B cell (primary cell): ENCODE data around the gene KRT23. TPM values are rescaled to one million over a fixed set of nuclear protein-coding genes. Genes with fewer than 3 reads are reported as not detected.

ENCODE experiments used
- ATAC-seq: fragments of 200-7000 bp; cut with Tn5 transposase; one replicate; pipeline ENCODE4 v1.10.0; 2021; ENCODE audit warnings: low read depth, mild to moderate bottlenecking, moderate number of reproducible peaks, moderate library complexity
- CTCF ChIA-PET: fragments of 350-600 bp; sonication (Branson Sonifier 250); formaldehyde crosslinking; loops from one replicate; lab custom pipeline; 2021; ENCODE audit warnings: antibody characterized with exemption, inconsistent platforms; lab: Charles Lee
- POLR2A ChIA-PET: fragments of 350-600 bp; sonication (Branson Sonifier 250); formaldehyde crosslinking; loops from one replicate; lab custom pipeline; 2021; ENCODE audit warnings: antibody characterized with exemption; lab: Charles Lee
- DNase-seq: peaks from one replicate; pipeline ENCODE4 v3.0.0; 2013
- H2AFZ ChIP-seq: 2 replicates; pipeline ENCODE4 v1.6.1; 2012; ENCODE audit warnings: mild to moderate bottlenecking, low read depth, low read length; ENCODE audit not compliant: insufficient read depth, poor library complexity, severe bottlenecking
- H3K27ac ChIP-seq, 2 donors: 1 replicate in 1 of 2; 2 replicates in 1 of 2; pipeline ENCODE4 v1.5.1; 2012 to 2013; ENCODE audit warnings: low read length in 2 of 2, mild to moderate bottlenecking in 2 of 2, moderate library complexity in 1 of 2
- H3K27me3 ChIP-seq, 4 experiments: fragments of 200-600 bp in 1 of 4; sonication (generic) in 1 of 4; replicated peaks in 1 of 4; 1 replicate in 2 of 4; 2 replicates in 2 of 4; pipeline versions ENCODE4 v1.6.1 to v1.7.0; 2013 to 2016; ENCODE audit warnings: low read length in 3 of 4, mild to moderate bottlenecking in 2 of 4, mixed read lengths in 1 of 4, moderate library complexity in 1 of 4; ENCODE audit not compliant: insufficient read depth in 4 of 4, control insufficient read depth in 3 of 4; ENCODE audit errors: control extremely low read depth in 1 of 4
- H3K36me3 ChIP-seq, 2 experiments: replicated peaks in 1 of 2; 1 replicate in 1 of 2; 2 replicates in 1 of 2; pipeline versions ENCODE4 v1.6.1 to v1.7.1; 2013; ENCODE audit warnings: low read length in 1 of 2; ENCODE audit not compliant: insufficient read depth in 2 of 2, control insufficient read depth in 1 of 2; ENCODE audit errors: control extremely low read depth in 1 of 2, extremely low read depth in 1 of 2
- H3K4me1 ChIP-seq, 2 donors: fragments of 200-600 bp in 1 of 2; sonication (generic) in 1 of 2; 1 replicate in 1 of 2; 2 replicates in 1 of 2; pipeline versions ENCODE4 v1.5.1 to v1.6.1; 2013 to 2017; ENCODE audit warnings: low read length in 2 of 2; ENCODE audit not compliant: control insufficient read depth in 2 of 2, insufficient read depth in 2 of 2
- H3K4me2 ChIP-seq: replicated peaks from 2 replicates; pipeline ENCODE3; 2012; ENCODE audit warnings: mild to moderate bottlenecking, low read depth, low read length; ENCODE audit not compliant: poor library complexity, severe bottlenecking
- H3K4me3 ChIP-seq, 5 experiments: fragments of 200-600 bp in 1 of 5; sonication (generic) in 1 of 5; 1 replicate in 3 of 5; 2 replicates in 2 of 5; pipeline versions ENCODE4 v1.5.1 to v1.7.0; 2011 to 2016; ENCODE audit warnings: low read length in 4 of 5, mild to moderate bottlenecking in 4 of 5, low read depth in 2 of 5, control low read depth in 1 of 5, moderate library complexity in 1 of 5; ENCODE audit not compliant: insufficient read depth in 1 of 5; ENCODE audit errors: control extremely low read depth in 1 of 5, extremely low read depth in 1 of 5
- H3K79me2 ChIP-seq: fragments of 200-600 bp; sonication (generic); one replicate; pipeline ENCODE4 v1.6.0; 2016; ENCODE audit warnings: low read length; ENCODE audit not compliant: control insufficient read depth, insufficient read depth
- H3K9ac ChIP-seq: fragments of 200-600 bp; sonication (generic); 2 replicates; pipeline ENCODE4 v1.6.1; 2017; ENCODE audit warnings: mild to moderate bottlenecking, low read length, moderate library complexity
- H3K9me3 ChIP-seq, 3 donors: one replicate each; pipeline versions ENCODE4 v1.6.1 to v1.7.1; 2013; ENCODE audit warnings: low read length in 2 of 3; ENCODE audit not compliant: control insufficient read depth in 2 of 3, insufficient read depth in 1 of 3; ENCODE audit errors: control extremely low read depth in 1 of 3
- H4K20me1 ChIP-seq: 2 replicates; pipeline ENCODE4 v1.6.0; 2012; ENCODE audit warnings: mild to moderate bottlenecking, low read length; ENCODE audit not compliant: insufficient read depth, control insufficient read depth, poor library complexity, severe bottlenecking
- H3K27ac Mint-ChIP-seq: one replicate; pipeline ENCODE4 v1.8.0; 2021; ENCODE audit warnings: mixed read lengths
- H3K27me3 Mint-ChIP-seq: one replicate; pipeline ENCODE4 v1.8.0; 2021; ENCODE audit warnings: mixed read lengths
- H3K4me1 Mint-ChIP-seq: one replicate; pipeline ENCODE4 v1.8.0; 2021; ENCODE audit warnings: mixed read lengths
- H3K4me3 Mint-ChIP-seq: one replicate; pipeline ENCODE4 v1.8.0; 2021; ENCODE audit warnings: mixed read lengths
- H3K9me3 Mint-ChIP-seq: one replicate; pipeline ENCODE4 v1.8.0; 2022; ENCODE audit warnings: mixed read lengths; ENCODE audit not compliant: insufficient read depth
- CTCF ChIP-seq: fragments of 200-600 bp; IDR thresholded peaks from one replicate; pipeline ENCODE4 v1.8.0; 2022; ENCODE audit warnings: antibody characterized with exemption, mild to moderate bottlenecking
- EZH2 ChIP-seq: IDR thresholded peaks from 2 replicates; pipeline ENCODE4 v1.6.1; 2012; ENCODE audit warnings: borderline replicate concordance, low read depth, mild to moderate bottlenecking, moderate library complexity, low read length; ENCODE audit not compliant: insufficient read depth, poor library complexity, severe bottlenecking
- WGBS: methylation state at CpG from one replicate; pipeline ENCODE4 v1.1.5; 2013; ENCODE audit warnings: missing lambda C conversion rate; ENCODE audit not compliant: insufficient coverage; 5-methylcytosine and 5-hydroxymethylcytosine counted together
- intact Hi-C: fragments of 100-400 bp; cut with micrococcal nuclease; formaldehyde crosslinking; loops from one replicate; pipeline ENCODE4 v1.10.0; 2022
- polyA plus RNA-seq: library from polyadenylated mRNA; depleted of rRNA; stranded (reverse); fragments of >200 nt; gene quantifications from 2 replicates; pipeline ENCODE4 v1.2.3, GENCODE V29; 2012
- total RNA-seq, 2 donors: library from RNA; stranded (reverse); fragments of 120-200 nt in 1 of 2; gene quantifications; 1 replicate in 1 of 2; 2 replicates in 1 of 2; pipeline versions ENCODE4 v1.2.3 to v1.2.4, GENCODE V29; 2013 to 2022

Gene KRT23
- total and polyA plus RNA-seq, 2 donors (not counting 1 experiment from before 2014, with no cell fraction given) = 0.06 TPM; not detected in 1

GRCh38 chr17:40901981-40902474, 35.4 kb downstream of the KRT23 start:
- peaks cover 0 to 6% (median 5%) of the 10 kb centered on the region in 4 experiments for H3K27me3 ChIP-seq
- H2AFZ ChIP-seq = no peak overlapping the region
- no peaks in the 10 kb centered on the region for H3K9me3 Mint-ChIP-seq
- H4K20me1 ChIP-seq = no peaks in the 10 kb centered on the region
- H3K4me1 Mint-ChIP-seq = no peaks in the 10 kb centered on the region
- H3K9me3 ChIP-seq = no peaks in the 10 kb centered on the region
- H3K4me1 ChIP-seq = no peaks in the 10 kb centered on the region
- H3K4me3 Mint-ChIP-seq = no peak overlapping the region
- no peak overlapping the region for H3K27ac ChIP-seq
- H3K4me3 ChIP-seq = no peak overlapping the region
- H3K4me2 ChIP-seq = no peak overlapping the region
- no peak overlapping the region for H3K9ac ChIP-seq
- H3K27ac Mint-ChIP-seq = no peak overlapping the region
- no peak for TF ChIP-seq CTCF
- no peak for TF ChIP-seq EZH2
- no peak for ATAC-seq
- WGBS = no CpG with 5 or more reads among the region's 1 CpG
- ChIA-PET CTCF (interaction anchor here (0.7 to 1.1 kb wide), 3 partner anchors 11 to 761 kb away, joined by 3 to 5 read pairs (median 3); no protein-coding TSS in a partner anchor), POLR2A (no interaction called here)
- no peaks in the 10 kb centered on the region for H3K36me3 ChIP-seq
- no peaks in the 10 kb centered on the region for H3K79me2 ChIP-seq
- intact Hi-C loops = no loop called here
- no peak for DNase-seq
- peaks cover 46% of the 10 kb centered on the region for H3K27me3 Mint-ChIP-seq

GRCh38 chr17:40900809-40901356, 36.6 kb downstream of the KRT23 start:
- no peak overlapping the region for H3K9ac ChIP-seq
- Mint-ChIP-seq H3K4me3 (no peak overlapping the region), H3K27ac (no peak overlapping the region), H3K9me3 (no peaks in the 10 kb centered on the region), H3K4me1 (no peaks in the 10 kb centered on the region), H3K27me3 (peaks cover 49% of the 10 kb centered on the region)
- no peak overlapping the region for H3K27ac ChIP-seq
- no peaks in the 10 kb centered on the region for H3K9me3 ChIP-seq
- intact Hi-C loops = no loop called here
- no peak overlapping the region for H3K4me3 ChIP-seq
- no peak for DNase-seq
- H3K4me2 ChIP-seq = no peak overlapping the region
- no peaks in the 10 kb centered on the region for H3K4me1 ChIP-seq
- ChIA-PET CTCF (interaction anchor here (1.0 to 1.1 kb wide), 2 partner anchors 422 to 762 kb away, joined by 3 to 5 read pairs; no protein-coding TSS in a partner anchor), POLR2A (no interaction called here)
- no peaks in the 10 kb centered on the region for H4K20me1 ChIP-seq
- no peak for ATAC-seq
- no peaks in the 10 kb centered on the region for H3K36me3 ChIP-seq
- no peaks in the 10 kb centered on the region for H3K79me2 ChIP-seq
- peaks cover 0 to 5% (median 1%) of the 10 kb centered on the region in 4 experiments for H3K27me3 ChIP-seq
- no peak for TF ChIP-seq CTCF
- H2AFZ ChIP-seq = no peak overlapping the region
- 81% methylated on average over 2 of the region's 5 CpGs for WGBS
